Activated gamma-delta T cell (primary cell): ENCODE data around the gene CYBA.

Source experiments
- DNase-seq: peaks from one replicate; lab custom pipeline; 2025; lab: John Stamatoyannopoulos, UW

Gene CYBA

GRCh38 chr16:88631384-88631783, 19.5 kb downstream of the CYBA start:
- DNase-seq, result no peak

- no peak for DNase-seq
Observed at GRCh38 chr16:88630941-88631340, 19.9 kb downstream of the CYBA start.

- DNase-seq, result no peak
Observed at GRCh38 chr16:88630433-88630832, 20.4 kb downstream of the CYBA start.

GRCh38 chr16:88629835-88630234, 21.0 kb downstream of the CYBA start:
- DNase-seq, result no peak

- DNase-seq, result no peak
Observed at GRCh38 chr16:88628512-88628974, 22.3 kb downstream of the CYBA start.

- DNase-seq, result no peak
Observed at GRCh38 chr16:88627531-88628411, 23.1 kb downstream of the CYBA start.

GRCh38 chr16:88626646-88627045, 24.2 kb downstream of the CYBA start:
- DNase-seq, result no peak

GRCh38 chr16:88624977-88625576, 25.8 kb downstream of the CYBA start:
- no peak for DNase-seq

GRCh38 chr16:88624481-88624880, 26.4 kb downstream of the CYBA start:
- no peak for DNase-seq

GRCh38 chr16:88623858-88624257, 27.0 kb downstream of the CYBA start:
- DNase-seq, result no peak

- no peak for DNase-seq
Observed at GRCh38 chr16:88622866-88623265, 28.0 kb downstream of the CYBA start.

GRCh38 chr16:88622125-88622524, 28.7 kb downstream of the CYBA start:
- DNase-seq, result no peak

- DNase-seq, result no peak
Observed at GRCh38 chr16:88619859-88620815, 30.7 kb downstream of the CYBA start.

GRCh38 chr16:88618956-88619667, 31.7 kb downstream of the CYBA start:
- no peak for DNase-seq

GRCh38 chr16:88618182-88618955, 32.5 kb downstream of the CYBA start:
- no peak for DNase-seq

GRCh38 chr16:88617268-88618031, 33.4 kb downstream of the CYBA start:
- no peak for DNase-seq

- DNase-seq, result no peak
Observed at GRCh38 chr16:88616736-88617135, 34.1 kb downstream of the CYBA start.

GRCh38 chr16:88616320-88616719, 34.5 kb downstream of the CYBA start:
- no peak for DNase-seq

GRCh38 chr16:88614818-88615580, 35.9 kb downstream of the CYBA start:
- no peak for DNase-seq
